ENCODE results near the gene ATXN7L3.

Gene ATXN7L3

GRCh38 chr17:44217738-44218343 is 18.2 kb upstream of the ATXN7L3 start:
- DNase-seq (ENCODE audit: low read depth) = no peak
- TF ChIP-seq CTCF (IDR thresholded peaks at IDR 0.05; ENCODE audit: insufficient read depth, low read depth, low read length, missing control alignments) = no peak
- peak overlapping the region; percentile 87 for H3K4me3 ChIP-seq (ENCODE audit: low read depth, low read length)

GRCh38 chr17:44216694-44217093 is 17.0 kb upstream of the ATXN7L3 start:
- no peak for DNase-seq (ENCODE audit: low read depth)
- peak overlapping the region; percentile 87 for H3K4me3 ChIP-seq (ENCODE audit: low read depth, low read length)
- TF ChIP-seq CTCF (IDR thresholded peaks at IDR 0.05; ENCODE audit: insufficient read depth, low read depth, low read length, missing control alignments) = no peak

GRCh38 chr17:44216173-44216572 is 16.5 kb upstream of the ATXN7L3 start:
- no peak for TF ChIP-seq CTCF (IDR thresholded peaks at IDR 0.05; ENCODE audit: insufficient read depth, low read depth, low read length, missing control alignments)
- H3K4me3 ChIP-seq (ENCODE audit: low read depth, low read length) = peak overlapping the region; percentile 87
- peak; percentile 81 for DNase-seq (ENCODE audit: low read depth)

- no peak for TF ChIP-seq CTCF (IDR thresholded peaks at IDR 0.05; ENCODE audit: insufficient read depth, low read depth, low read length, missing control alignments)
- no peak for DNase-seq (ENCODE audit: low read depth)
- H3K4me3 ChIP-seq (ENCODE audit: low read depth, low read length) = no peak overlapping the region
Observed at GRCh38 chr17:44214896-44215295, 15.2 kb upstream of the ATXN7L3 start.

GRCh38 chr17:44214230-44214494 is 14.5 kb upstream of the ATXN7L3 start:
- DNase-seq (ENCODE audit: low read depth) = peak; percentile 1
- no peak for TF ChIP-seq CTCF (IDR thresholded peaks at IDR 0.05; ENCODE audit: insufficient read depth, low read depth, low read length, missing control alignments)
- H3K4me3 ChIP-seq (ENCODE audit: low read depth, low read length) = no peak overlapping the region

GRCh38 chr17:44213403-44214229 is 13.9 kb upstream of the ATXN7L3 start:
- H3K4me3 ChIP-seq (ENCODE audit: low read depth, low read length) = no peak overlapping the region
- DNase-seq (ENCODE audit: low read depth) = peak; percentile 7
- TF ChIP-seq CTCF (IDR thresholded peaks at IDR 0.05; ENCODE audit: insufficient read depth, low read depth, low read length, missing control alignments) = no peak
